Right renal pelvis (tissue), 4 donors: ENCODE data around the gene MATN3. TPM values are rescaled to one million over a fixed set of nuclear protein-coding genes. Genes with fewer than 3 reads are reported as not detected.

Experiments used
- DNase-seq, 4 donors: peaks; one replicate each; pipeline ENCODE4 v3.0.0-alpha.2; 2013; ENCODE audit warnings: low read depth in 4 of 4, low spot score in 3 of 4, missing footprints in 1 of 4
- polyA plus RNA-seq, 4 donors: library from polyadenylated mRNA; unstranded; fragments of 120-200 nt; gene quantifications; one replicate each; pipeline ENCODE4 v1.2.1, GENCODE V29; 2013; ENCODE audit not compliant: insufficient read length in 4 of 4

MATN3 gene
- polyA plus RNA-seq, 4 donors: 3.3 to 4.3 (median 3.9) TPM

- no peak for DNase-seq
Observed at GRCh38 chr2:20040489-20041172, 28.2 kb upstream of the MATN3 start.

DNA sequence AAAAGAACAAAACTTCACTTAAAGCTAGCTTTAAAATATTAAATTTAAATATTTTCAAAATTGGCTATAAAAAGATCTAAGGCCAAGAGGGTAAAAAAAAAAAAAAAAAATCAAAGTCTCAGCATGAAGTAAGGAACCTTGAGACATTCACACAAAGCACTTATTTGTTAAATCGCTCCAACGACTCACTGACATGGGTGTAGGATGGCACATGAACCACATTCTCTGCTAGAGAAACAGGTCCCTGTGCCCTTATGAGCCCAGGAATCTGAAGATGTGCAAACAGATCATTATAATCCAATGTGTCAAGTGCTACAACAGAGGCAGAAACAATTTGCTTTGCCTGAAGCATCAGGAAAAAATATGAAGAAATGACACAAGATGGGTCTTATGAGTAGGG lies 25.2 kb upstream of the MATN3 start:
- DNase-seq: no peak

GRCh38 chr2:20035955-20036666 lies 23.6 kb upstream of the MATN3 start:
- no peak for DNase-seq

DNA sequence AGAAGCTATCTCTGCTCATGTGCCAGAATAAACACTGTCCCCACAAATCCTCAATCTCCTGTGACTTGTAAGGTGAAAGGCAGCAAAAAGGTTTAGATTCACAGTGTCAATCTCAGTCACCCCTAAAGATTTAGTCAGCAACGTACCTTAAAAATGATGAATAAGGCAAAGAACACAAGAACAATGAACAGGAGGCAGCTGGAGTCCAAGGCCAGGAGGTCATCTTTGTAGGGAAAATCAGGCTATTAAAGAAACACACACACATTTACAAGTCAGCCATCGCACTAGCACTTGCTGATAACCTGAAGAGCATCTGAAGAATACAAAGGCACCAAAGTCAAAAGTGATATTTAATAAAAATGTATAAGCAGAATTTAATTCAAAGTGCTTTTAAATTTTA lies 22.4 kb upstream of the MATN3 start:
- DNase-seq: no peak

- DNase-seq: no peak
Observed at GRCh38 chr2:20034218-20034617, 21.8 kb upstream of the MATN3 start.

GRCh38 chr2:20033322-20033721 lies 20.9 kb upstream of the MATN3 start:
- no peak for DNase-seq

DNA sequence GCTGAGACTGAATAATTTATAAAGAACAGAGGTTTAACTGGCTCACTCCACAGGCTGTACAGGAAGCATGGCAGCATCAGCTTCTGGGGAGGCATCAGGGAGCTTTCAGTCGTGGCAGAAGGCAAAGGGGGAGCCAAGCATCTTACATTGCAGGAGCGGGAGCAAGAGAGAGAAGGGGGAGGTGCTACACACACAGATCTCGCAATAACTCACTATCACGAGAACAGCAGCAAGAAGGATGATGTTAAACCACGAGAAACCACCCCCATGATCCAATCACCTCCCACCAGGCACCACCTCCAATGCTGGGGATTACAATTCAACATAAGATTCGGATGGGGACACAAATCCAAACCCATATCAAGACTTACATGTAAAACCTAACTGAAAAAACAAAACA lies 17.8 kb upstream of the MATN3 start:
- DNase-seq: no peak

- DNase-seq: no peak
Observed at GRCh38 chr2:20027705-20028434, 15.4 kb upstream of the MATN3 start.

- no peak for DNase-seq
Observed at GRCh38 chr2:20027260-20027677, 14.8 kb upstream of the MATN3 start.

- no peak for DNase-seq
Observed at GRCh38 chr2:20025065-20025786, 12.8 kb upstream of the MATN3 start.

GRCh38 chr2:20023688-20024087 lies 11.2 kb upstream of the MATN3 start:
- DNase-seq: no peak

DNA sequence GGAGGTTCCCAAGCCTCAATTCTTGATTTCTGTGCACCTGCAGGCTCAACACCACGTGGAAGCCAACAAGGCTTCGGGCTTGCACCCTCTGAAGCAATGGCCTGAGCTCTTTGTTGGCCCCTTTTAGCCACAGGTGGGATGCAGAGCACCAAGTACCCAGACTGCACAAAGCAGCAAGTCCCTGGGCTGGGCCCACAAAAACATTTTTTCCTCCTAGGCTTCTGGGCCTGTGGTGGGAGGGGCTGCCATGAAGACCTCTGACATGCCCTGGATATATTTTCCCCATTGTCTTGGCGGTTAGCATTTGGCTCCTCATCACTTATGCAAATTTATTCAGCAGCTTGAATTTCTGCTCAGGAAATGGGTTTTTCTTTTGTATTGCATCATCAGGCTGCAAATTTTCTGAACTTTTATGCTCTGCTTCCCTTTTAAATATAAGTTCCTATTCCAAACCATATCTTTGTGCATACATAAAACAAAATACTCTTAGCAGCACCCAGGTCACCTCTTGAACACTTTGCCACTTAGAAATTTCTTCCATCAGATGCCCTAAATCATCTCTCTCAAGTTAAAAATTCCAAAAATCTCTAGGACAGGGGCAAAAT lies 9.0 kb upstream of the MATN3 start:
- no peak for DNase-seq

DNA sequence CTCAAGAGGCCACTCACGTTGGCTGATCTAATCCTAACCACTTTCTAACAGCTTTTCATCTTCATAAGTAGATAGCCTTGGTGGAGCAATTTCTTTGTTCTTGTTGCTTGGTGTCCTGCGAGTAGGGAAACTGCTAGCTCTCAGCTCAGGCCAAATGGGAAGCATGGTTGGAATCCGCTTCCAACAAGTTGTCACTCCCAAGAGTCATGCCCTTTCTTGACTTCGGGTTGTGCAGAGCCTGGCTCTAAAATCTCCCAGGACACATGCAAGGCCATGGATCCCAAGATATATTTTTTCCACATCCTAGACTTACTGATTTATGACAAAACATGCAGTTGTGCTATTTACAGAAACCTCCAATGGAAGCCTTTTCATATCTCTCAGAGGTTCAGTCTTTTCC lies 7.3 kb upstream of the MATN3 start:
- no peak for DNase-seq

DNA sequence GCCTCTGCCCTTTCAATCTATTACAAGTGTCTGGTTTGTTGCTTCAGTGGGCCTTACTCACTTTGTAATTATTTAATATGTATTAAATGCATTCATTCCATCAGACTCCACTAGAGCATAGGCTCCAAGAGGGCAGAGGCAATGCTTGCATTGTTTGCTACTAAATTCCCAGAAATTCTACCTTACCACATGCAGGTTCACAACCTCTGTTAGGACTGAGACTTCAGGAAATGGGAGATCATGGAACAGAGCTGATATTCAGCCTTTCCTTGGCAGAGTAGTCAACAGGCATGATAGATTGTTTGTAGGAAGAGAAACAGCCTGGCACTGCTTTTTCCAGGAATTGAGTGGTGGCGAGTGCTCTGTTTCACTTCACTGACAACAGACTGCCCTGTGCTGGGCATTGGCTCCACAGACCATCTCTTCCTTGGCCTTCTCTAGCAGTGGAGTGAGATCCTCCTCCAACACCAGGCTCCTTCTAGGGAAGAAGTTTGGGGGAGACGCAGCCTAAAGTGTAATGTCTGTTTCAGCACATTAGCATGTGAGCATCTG lies 6.2 kb upstream of the MATN3 start:
- no peak for DNase-seq

- DNase-seq: no peak
Observed at GRCh38 chr2:20016346-20016745, 3.9 kb upstream of the MATN3 start.

DNA sequence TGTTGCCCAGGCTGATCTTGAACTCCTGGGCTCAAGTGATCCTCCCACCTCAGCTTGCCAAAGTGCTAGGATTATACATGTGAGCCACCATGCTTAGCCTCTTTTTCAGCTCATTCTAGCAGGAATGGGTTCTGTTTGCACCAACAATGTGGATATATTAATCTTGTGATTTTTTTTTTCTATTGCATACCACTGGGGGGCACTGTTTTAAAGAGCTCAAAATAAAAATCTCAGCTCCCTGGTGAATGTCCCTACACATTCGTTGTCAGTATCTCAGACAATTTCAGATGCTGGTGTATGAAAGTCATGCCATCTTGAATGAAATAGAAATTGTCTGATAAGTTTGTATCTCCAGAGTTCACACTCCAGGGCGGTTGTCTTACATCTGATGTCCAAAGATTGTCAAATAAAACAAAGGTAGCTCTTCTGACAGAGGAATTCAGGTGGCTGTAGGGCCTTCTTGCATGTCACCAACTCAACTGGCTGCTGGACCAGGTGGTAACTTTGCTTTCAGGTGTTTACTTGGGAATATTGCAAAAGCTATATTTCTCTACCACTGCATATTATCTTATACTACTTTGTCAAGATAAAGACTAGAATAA lies 3.1 kb upstream of the MATN3 start:
- DNase-seq: peak in 1 of 4 donors; percentile 40

GRCh38 chr2:20013126-20013849 lies 820 bp upstream of the MATN3 start:
- no peak for DNase-seq

DNA sequence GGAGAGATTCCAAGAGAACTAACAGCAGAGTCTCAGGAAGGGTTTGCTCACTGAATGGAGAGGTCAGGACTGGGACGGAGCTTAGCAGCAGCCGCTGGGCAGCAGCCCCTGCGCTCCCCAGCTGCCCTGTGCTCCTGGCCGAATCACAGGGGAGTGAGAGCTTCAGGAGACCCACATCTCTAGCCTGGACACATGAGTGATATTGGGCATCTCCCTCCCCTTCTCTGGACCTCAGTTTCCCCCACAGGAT lies 511 bp downstream of the MATN3 start:
- DNase-seq: no peak

DNA sequence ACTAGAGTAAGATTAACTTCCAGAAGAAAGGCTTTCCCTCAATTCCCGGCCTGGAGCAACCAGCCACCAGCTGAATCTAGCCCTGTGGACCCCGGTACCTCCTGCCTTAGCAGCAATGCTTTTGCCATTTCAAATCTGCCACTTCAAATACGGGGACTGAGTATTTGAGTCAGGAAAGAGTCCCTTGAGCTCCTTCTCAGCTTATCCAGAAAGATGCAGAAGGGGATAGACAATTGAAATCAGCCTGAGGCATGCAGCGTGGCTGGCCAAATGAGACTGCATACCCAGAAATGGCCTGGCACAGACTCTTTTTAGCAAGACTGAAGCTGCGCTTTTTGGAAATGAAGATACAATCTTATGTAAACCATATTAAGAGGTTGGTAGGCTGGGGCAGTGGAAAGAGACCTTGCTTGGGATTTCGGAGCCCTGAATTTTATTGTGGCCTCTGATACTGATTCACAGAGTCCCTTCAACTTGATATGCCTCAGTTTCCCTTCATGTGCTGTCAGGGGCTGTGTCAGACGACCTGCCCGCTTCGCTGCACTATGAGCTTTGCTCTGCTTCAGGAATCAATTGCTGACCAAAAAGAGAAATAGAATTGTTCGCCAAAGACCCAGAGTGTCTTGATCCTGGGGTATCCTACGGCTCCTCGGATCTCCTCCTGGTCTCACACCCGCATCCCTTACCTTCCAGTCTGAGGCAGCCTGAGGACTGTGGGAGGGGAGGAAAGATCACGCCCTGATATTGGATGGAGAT lies 1.0 kb downstream of the MATN3 start:
- no peak for DNase-seq
